Measurements from ENCODE around the gene C2orf78.
A peak's percentile ranks its signal among the peaks of the same experiment; 100 is the strongest.

C2orf78 gene

GRCh38 chr2:73841912-73842738 is 58.1 kb downstream of the C2orf78 start:
- TF ChIP-seq, protein P1, sequence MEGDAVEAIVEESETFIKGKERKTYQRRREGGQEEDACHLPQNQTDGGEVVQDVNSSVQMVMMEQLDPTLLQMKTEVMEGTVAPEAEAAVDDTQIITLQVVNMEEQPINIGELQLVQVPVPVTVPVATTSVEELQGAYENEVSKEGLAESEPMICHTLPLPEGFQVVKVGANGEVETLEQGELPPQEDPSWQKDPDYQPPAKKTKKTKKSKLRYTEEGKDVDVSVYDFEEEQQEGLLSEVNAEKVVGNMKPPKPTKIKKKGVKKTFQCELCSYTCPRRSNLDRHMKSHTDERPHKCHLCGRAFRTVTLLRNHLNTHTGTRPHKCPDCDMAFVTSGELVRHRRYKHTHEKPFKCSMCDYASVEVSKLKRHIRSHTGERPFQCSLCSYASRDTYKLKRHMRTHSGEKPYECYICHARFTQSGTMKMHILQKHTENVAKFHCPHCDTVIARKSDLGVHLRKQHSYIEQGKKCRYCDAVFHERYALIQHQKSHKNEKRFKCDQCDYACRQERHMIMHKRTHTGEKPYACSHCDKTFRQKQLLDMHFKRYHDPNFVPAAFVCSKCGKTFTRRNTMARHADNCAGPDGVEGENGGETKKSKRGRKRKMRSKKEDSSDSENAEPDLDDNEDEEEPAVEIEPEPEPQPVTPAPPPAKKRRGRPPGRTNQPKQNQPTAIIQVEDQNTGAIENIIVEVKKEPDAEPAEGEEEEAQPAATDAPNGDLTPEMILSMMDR (IDR thresholded peaks at IDR 0.05; ENCODE audit: extremely low read depth, insufficient read depth, missing control alignments): no peak
- DNase-seq (ENCODE audit: low spot score): no peak
- in situ Hi-C loops (cut with MboI; ENCODE audit: low pct_unique_long_range_greater_than_20kb, low sequenced_read_pairs, unreplicated experiment): no loop called here

DNA sequence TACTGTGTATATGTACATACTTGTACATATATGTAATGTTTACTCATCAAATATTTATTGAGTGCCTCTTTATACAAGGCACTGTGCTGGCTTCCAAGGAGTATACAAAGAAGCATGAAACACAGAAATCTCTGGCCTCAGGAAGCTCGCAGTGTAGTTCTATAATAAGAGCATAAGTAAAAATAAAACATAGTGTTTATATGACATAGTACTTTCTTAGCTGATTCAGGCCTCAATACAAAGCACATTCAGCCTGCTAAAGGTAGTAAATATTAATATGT is 58.7 kb downstream of the C2orf78 start:
- TF ChIP-seq, protein P1 (IDR thresholded peaks at IDR 0.05; ENCODE audit: extremely low read depth, insufficient read depth, missing control alignments): no peak
- no peak for DNase-seq (ENCODE audit: low spot score)
- in situ Hi-C loops (cut with MboI; ENCODE audit: low pct_unique_long_range_greater_than_20kb, low sequenced_read_pairs, unreplicated experiment): no loop called here

DNA sequence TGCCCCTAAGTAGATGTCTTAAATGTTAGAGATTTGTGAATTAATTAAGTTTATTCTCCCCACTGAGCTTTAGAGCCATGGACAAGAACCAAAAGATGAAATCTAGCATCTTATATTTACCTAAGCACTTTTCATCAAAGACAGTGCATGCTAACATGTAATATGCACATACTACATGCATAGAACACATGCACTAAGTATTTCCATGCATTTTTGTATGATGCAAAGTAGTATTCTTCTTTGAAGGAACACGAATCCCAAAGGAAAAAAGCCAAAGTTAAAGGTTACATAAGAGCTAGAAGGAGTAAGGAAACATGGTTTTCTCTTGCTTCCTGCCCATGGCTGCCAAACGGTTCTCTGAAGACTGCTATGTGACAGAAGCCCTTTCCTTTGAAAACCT is 60.1 kb downstream of the C2orf78 start:
- no peak for DNase-seq (ENCODE audit: low spot score)
- TF ChIP-seq, protein P1 (IDR thresholded peaks at IDR 0.05; ENCODE audit: extremely low read depth, insufficient read depth, missing control alignments): no peak
- in situ Hi-C loops (cut with MboI; ENCODE audit: low pct_unique_long_range_greater_than_20kb, low sequenced_read_pairs, unreplicated experiment): no loop called here

DNA sequence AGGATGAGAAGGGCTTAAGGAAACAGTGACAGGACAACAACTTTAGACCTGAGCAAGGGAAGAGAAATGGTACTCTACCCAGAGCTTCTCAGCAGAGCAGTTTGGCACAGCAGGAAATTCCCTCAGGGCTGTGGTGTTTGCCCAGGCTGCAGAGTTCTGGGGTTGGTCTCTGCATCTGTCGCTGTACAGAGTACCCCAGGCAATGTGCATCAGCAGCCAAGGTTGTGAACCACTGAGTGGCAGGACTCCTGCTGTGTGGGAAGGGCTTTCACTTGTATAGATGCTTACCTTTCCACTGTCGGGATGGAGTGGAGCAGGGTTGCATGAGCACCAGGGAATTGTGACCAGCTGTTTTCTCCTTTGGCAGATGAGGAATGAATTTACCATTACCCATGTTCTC is 66.0 kb downstream of the C2orf78 start:
- DNase-seq (ENCODE audit: low spot score): no peak
- in situ Hi-C loops (cut with MboI; ENCODE audit: low pct_unique_long_range_greater_than_20kb, low sequenced_read_pairs, unreplicated experiment): no loop called here
- TF ChIP-seq, protein P1 (IDR thresholded peaks at IDR 0.05; ENCODE audit: extremely low read depth, insufficient read depth, missing control alignments): no peak

GRCh38 chr2:73851274-73851673 is 67.3 kb downstream of the C2orf78 start:
- in situ Hi-C loops (cut with MboI; ENCODE audit: low pct_unique_long_range_greater_than_20kb, low sequenced_read_pairs, unreplicated experiment): no loop called here
- no peak for DNase-seq (ENCODE audit: low spot score)
- TF ChIP-seq, protein P1 (IDR thresholded peaks at IDR 0.05; ENCODE audit: extremely low read depth, insufficient read depth, missing control alignments): peak; percentile 20

- in situ Hi-C loops (cut with MboI; ENCODE audit: low pct_unique_long_range_greater_than_20kb, low sequenced_read_pairs, unreplicated experiment): no loop called here
- DNase-seq (ENCODE audit: low spot score): no peak
- TF ChIP-seq, protein P1 (IDR thresholded peaks at IDR 0.05; ENCODE audit: extremely low read depth, insufficient read depth, missing control alignments): no peak
Observed at GRCh38 chr2:73852020-73852419, 68.0 kb downstream of the C2orf78 start.
